OCI-LY3 (cell line): ENCODE results near the gene SPATA31C2.
"Not testable (repeated sequence)": the region's sequence is repeated elsewhere in the genome, so short reads cannot be mapped to it uniquely, and the experiment has no call there.

ENCODE experiments used
- CTCF ChIP-seq: fragments of 200-600, 300-600 bp; sonication (generic); IDR thresholded peaks from 2 replicates; pipeline ENCODE4 v1.5.1; 2014; ENCODE audit warnings: antibody characterized with exemption, low read length, low read depth
- EZH2phosphoT487 ChIP-seq: fragments of 200-600 bp; shearing (Covaris generic); IDR thresholded peaks from 2 replicates; pipeline ENCODE4 v1.6.1; 2018; ENCODE audit warnings: antibody characterized with exemption, mixed run types, low read depth

- TF ChIP-seq CTCF, EZH2phosphoT487: not testable (repeated sequence)
Observed at GRCh38 chr9:88114968-88115612, 23.2 kb downstream of the SPATA31C2 start.
